IPS-20b (cell line): ENCODE results near the gene FGF23.

Source experiments
- H3K27ac ChIP-seq: one replicate; pipeline ENCODE4 v1.5.1; 2013; ENCODE audit warnings: low read length
- H3K27me3 ChIP-seq: 2 replicates; pipeline ENCODE4 v1.6.1; 2013; ENCODE audit warnings: mild to moderate bottlenecking, low read length, inconsistent platforms; ENCODE audit not compliant: insufficient read depth
- H3K36me3 ChIP-seq: 2 replicates; pipeline ENCODE4 v1.6.1; 2013; ENCODE audit warnings: low read depth, mild to moderate bottlenecking, inconsistent platforms, low read length, moderate library complexity; ENCODE audit not compliant: insufficient read depth
- H3K4me1 ChIP-seq: 2 replicates; pipeline ENCODE4 v1.6.1; 2013; ENCODE audit warnings: mild to moderate bottlenecking, control low read depth, inconsistent platforms, low read length, moderate library complexity; ENCODE audit not compliant: insufficient read depth
- H3K4me3 ChIP-seq: 2 replicates; pipeline ENCODE4 v1.5.1; 2013; ENCODE audit warnings: mild to moderate bottlenecking, low read length, inconsistent platforms
- H3K9ac ChIP-seq: 2 replicates; pipeline ENCODE4 v1.6.1; 2013; ENCODE audit warnings: low read depth, mild to moderate bottlenecking, inconsistent platforms, low read length, moderate library complexity
- H3K9me3 ChIP-seq: 2 replicates; pipeline ENCODE4 v1.6.1; 2013; ENCODE audit warnings: mild to moderate bottlenecking, low read depth, low read length, inconsistent platforms; ENCODE audit not compliant: insufficient read depth

The FGF23 gene

DNA sequence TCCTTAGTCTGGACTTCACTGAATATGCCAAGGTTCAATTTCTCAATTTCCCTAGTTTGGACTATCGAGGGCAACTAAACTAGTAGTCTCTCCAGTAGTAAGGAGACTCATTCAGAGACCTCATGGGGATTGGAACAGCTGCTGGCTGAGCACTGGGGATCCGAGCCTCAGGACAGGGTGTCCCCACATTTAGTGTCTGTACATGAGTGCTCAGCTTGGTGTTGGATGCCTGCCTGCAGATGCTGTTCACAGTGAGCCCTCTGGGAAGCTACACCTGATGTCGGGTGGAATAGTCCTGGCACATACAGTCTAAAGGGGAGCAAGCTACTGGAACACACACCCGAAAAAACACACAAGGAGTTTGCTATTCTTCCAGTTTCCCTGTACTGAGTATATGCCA, 820 bp upstream of the FGF23 start:
- Histone ChIP-seq H3K9ac (no peak overlapping the region), H3K4me1 (no peaks in the 10 kb centered on the region), H3K9me3 (no peaks in the 10 kb centered on the region), H3K36me3 (no peaks in the 10 kb centered on the region), H3K27me3 (no peaks in the 10 kb centered on the region), H3K4me3 (no peak overlapping the region), H3K27ac (no peak overlapping the region)

DNA sequence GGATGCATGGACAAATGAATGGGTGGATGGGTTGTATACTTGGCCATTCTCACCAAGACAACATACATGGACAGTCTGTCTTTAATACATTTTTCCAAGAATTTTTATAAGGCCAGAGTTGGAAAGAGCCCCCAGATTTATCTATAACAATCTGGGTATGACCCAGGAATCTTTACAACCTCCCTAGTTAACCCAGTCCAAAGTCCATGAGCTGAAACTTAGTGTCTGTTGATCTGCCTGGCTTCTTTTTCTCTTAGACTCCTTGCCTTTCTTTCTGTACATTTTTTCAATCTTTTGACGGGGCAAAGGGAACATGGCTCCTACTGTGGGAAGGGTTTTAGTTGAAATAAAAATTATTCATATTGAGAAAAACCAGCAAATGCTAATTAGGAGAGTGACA, 740 bp downstream of the FGF23 start:
- no peaks in the 10 kb centered on the region for H3K9me3 ChIP-seq
- H3K4me1 ChIP-seq, result no peaks in the 10 kb centered on the region
- peak overlapping the region; percentile 44; the same call in 1 of the 2 replicates for H3K4me3 ChIP-seq
- no peaks in the 10 kb centered on the region for H3K27me3 ChIP-seq
- no peak overlapping the region for H3K9ac ChIP-seq
- no peak overlapping the region for H3K27ac ChIP-seq
- H3K36me3 ChIP-seq, result no peaks in the 10 kb centered on the region

DNA sequence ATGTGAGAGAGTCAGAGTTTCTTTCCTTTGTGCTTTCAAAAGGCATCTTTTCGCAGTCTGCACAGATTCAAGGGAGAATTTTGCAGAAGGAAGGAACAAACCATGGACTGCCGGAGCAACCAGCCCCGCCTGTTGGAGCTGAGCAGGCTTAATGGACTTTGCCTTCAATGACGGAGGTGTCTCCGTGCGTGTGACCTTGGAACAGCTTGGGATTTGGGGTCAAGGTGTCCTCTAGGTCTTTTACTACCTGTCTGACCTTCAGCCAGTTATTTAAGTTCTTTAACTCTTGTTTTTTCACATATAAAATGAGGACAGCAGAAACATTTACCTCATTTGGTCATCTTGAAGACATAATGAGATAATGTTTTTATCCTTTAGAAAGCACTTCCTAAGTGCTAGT, 4.1 kb downstream of the FGF23 start:
- no peak overlapping the region for H3K9ac ChIP-seq
- H3K9me3 ChIP-seq, result no peaks in the 10 kb centered on the region
- no peak overlapping the region for H3K27ac ChIP-seq
- no peak overlapping the region for H3K4me3 ChIP-seq
- no peaks in the 10 kb centered on the region for H3K36me3 ChIP-seq
- no peaks in the 10 kb centered on the region for H3K27me3 ChIP-seq
- H3K4me1 ChIP-seq, result no peaks in the 10 kb centered on the region

DNA sequence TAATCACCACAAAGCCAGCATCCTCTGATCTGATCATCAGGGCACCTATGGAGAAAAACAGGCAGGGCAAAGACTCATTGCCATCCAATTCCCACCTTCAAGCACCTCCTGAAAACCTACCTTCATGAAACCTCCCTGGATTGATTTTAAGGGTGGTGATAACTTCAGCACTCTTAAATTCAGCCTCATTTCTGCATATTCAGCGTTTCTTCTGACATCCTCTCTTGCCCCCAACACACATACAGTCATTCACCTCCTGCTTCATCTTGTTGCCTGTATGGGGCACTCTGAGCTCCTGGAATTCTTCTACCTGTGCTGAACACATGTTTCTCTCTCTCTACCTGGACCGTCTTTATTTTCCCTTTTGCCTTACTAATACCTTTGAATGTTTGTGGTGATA, 6.9 kb downstream of the FGF23 start:
- Histone ChIP-seq H3K27me3 (no peaks in the 10 kb centered on the region), H3K9me3 (no peaks in the 10 kb centered on the region)

DNA sequence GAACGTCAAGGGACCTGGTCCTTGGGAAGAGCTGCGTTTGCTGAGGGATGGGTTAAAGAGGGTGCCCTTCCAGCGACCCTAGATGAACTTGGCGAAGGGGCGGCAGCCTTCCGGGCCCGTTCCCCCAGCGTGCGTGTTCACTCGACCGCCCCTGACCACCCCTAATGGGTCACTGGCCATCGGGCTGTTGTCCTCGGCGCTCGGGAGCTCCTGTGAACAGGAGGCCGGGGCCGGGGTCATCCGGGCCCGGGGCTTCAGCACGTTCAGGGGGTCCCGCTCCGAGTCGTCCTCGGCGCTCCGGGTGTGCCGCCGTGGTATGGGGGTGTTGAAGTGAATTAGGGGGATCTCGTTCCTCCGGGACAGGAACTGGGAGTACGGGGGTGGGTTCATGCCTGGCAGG, 9.2 kb downstream of the FGF23 start:
- Histone ChIP-seq H3K9me3 (no peaks in the 10 kb centered on the region), H3K27ac (no peak overlapping the region), H3K27me3 (no peaks in the 10 kb centered on the region)

More for the DNA sequence above, 6.9 kb downstream of the FGF23 start:
- H3K27ac ChIP-seq, result no peak overlapping the region
- H3K9ac ChIP-seq, result no peak overlapping the region
- H3K4me3 ChIP-seq, result no peak overlapping the region
- no peaks in the 10 kb centered on the region for H3K36me3 ChIP-seq
- no peaks in the 10 kb centered on the region for H3K4me1 ChIP-seq

DNA sequence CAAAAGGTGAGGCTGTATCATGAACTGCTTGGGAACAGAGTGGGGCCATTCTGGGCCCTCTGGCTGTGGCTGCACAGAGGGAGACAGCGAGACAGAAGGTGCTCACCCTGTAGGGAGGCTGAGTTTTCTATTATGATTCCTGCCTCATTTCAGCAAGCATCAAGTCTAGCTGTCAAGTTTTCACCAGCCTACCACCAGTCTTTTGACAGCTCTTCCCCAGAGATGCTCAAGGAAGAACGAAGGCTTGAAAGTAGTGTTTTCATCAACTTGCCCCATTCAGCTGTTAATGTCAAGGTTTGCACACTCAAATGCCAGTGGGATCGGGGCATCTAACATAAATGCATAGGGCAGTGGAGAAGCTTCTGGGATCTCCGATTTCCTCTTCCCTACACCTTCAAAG, 10.0 kb downstream of the FGF23 start:
- no peaks in the 10 kb centered on the region for H3K36me3 ChIP-seq
- H3K27me3 ChIP-seq, result no peaks in the 10 kb centered on the region
- no peaks in the 10 kb centered on the region for H3K4me1 ChIP-seq
- no peak overlapping the region for H3K27ac ChIP-seq
- no peak overlapping the region for H3K9ac ChIP-seq
- no peak overlapping the region for H3K4me3 ChIP-seq
- H3K9me3 ChIP-seq, result no peaks in the 10 kb centered on the region

More for the DNA sequence above, 9.2 kb downstream of the FGF23 start:
- Histone ChIP-seq H3K4me1 (no peaks in the 10 kb centered on the region), H3K36me3 (no peaks in the 10 kb centered on the region), H3K4me3 (no peak overlapping the region), H3K9ac (no peak overlapping the region)

DNA sequence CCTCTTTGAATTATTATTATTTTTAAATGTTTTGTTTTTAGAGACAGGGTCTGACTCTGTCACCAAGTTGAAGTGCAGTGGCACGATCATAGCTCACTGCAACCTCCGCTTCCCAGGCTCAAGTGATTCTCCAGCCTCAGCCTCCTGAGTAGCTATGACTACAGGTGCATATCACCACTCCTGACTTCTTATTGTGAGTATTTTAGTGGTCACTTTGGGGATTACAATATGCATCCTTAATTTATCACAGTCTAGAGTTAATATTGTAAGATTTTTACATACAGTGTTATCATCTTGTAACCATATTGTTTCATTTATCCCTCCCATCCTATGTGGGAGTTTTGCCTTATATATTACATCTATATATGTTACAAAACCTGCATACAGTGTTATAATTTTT, 13.4 kb downstream of the FGF23 start:
- no peaks in the 10 kb centered on the region for H3K4me1 ChIP-seq
- H3K27ac ChIP-seq, result no peak overlapping the region
- H3K9ac ChIP-seq, result no peak overlapping the region
- no peaks in the 10 kb centered on the region for H3K36me3 ChIP-seq
- no peak overlapping the region for H3K4me3 ChIP-seq
- H3K9me3 ChIP-seq, result no peaks in the 10 kb centered on the region
- no peaks in the 10 kb centered on the region for H3K27me3 ChIP-seq

DNA sequence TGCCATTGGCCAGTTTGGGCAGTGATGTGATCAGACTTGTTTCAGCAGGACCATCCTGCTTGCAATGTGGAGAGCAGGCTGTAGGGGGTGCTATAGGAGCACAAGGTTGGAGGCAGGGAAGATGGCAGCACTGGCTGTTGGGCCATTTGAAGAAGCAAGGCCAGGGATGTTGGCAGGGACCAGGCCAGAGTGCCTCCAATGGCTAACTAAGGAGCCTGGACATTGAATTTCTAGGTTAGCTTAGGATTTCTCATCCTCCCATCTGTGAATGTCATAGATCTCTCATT, 23.5 kb downstream of the FGF23 start:
- H3K9me3 ChIP-seq, result peaks cover 4% of the 10 kb centered on the region; the same call in 1 of the 2 replicates

DNA sequence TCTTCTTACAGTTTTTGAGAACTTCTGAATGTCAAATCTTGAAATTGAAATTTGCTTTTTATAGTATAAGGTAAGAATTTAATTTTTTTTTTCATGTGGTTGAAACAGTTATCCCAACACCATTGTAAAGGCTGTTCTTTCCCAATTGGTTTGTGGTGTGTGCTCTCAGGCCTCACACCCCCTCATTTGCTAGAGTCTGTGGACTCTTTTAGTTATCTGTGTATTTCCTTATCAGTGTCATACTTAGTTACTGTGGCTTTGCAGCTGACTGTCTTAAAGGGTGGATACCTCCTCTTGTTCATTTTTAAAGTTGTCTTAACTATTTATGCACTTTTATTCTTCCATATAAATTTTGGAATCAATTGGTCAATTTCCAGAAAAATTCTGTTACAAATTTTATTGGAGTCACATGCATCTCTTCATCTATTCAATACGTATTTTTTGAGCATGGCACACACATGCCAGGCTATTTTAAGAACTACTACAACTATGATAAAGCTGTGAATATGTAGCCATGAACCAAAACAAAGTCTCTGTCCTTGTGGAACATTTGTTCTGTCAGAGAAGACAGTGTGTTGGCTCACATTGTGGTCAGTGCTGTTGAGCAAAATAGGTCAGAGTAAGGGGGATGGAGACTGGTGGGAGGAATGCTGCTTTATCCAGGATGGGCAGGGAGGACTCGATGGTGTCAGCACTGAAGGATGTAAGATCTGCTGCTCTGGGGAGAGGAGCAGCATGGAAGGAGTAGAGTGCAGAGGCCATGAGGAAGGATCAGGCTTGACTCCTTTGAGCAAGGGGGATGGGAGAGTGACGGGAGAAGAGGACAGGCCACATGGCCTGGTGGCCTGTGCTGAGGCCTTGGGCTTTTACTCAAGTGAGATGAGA, 24.1 kb downstream of the FGF23 start:
- Histone ChIP-seq H3K9ac (no peak overlapping the region), H3K36me3 (peaks cover 36% of the 10 kb centered on the region), H3K9me3 (peaks cover 4% of the 10 kb centered on the region; the same call in 1 of the 2 replicates), H3K4me3 (no peak overlapping the region), H3K27me3 (no peaks in the 10 kb centered on the region), H3K27ac (no peak overlapping the region), H3K4me1 (no peaks in the 10 kb centered on the region)

More for the DNA sequence above, 23.5 kb downstream of the FGF23 start:
- no peaks in the 10 kb centered on the region for H3K27me3 ChIP-seq
- H3K4me3 ChIP-seq, result no peak overlapping the region
- H3K4me1 ChIP-seq, result no peaks in the 10 kb centered on the region
- no peak overlapping the region for H3K27ac ChIP-seq
- peaks cover 32% of the 10 kb centered on the region for H3K36me3 ChIP-seq
- H3K9ac ChIP-seq, result no peak overlapping the region

DNA sequence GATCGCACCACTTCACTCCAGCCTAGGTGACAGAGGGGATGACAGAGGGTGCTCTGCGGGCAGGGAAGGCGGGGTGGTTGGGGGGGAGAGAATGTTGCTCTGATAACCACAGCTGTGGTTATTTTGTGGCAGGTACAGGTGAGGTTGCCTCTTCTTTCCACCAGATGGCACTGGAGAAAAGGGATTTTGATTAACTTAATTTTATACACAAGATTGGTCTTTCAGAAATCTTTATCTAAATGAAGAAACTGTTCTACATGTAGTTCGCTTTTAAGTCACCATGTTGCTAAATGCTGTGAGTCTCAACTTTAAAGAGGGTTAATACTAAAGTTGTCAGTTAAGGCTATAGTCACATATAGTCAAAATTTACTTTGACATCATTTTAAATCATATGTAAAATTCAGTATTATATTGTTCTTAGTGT, 25.7 kb downstream of the FGF23 start:
- peaks cover 49% of the 10 kb centered on the region for H3K36me3 ChIP-seq
- no peak overlapping the region for H3K4me3 ChIP-seq
- H3K9me3 ChIP-seq, result 0 out of 2 replicates have a peak, but pooled peaks cover under 1% of the 10 kb centered on the region
- no peak overlapping the region for H3K9ac ChIP-seq
- no peaks in the 10 kb centered on the region for H3K4me1 ChIP-seq
- H3K27me3 ChIP-seq, result no peaks in the 10 kb centered on the region
- H3K27ac ChIP-seq, result no peak overlapping the region

DNA sequence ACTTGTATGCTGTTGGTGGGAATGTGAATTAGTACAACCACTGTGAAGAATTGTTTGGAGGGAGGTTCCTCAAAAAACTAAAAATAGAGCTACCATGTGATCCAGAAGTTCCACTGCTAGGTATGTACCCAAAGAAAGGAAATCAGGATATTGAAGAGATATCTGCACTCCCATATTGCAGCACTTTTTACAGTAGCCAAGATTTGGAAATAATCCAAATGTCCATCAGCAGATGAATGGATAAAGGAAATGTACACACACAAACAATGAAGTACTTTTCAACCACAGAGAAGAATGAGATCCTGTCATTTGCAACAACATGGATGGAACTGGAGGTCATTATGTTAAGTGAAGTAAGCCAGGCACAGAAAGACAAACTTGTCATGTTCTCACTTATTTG, 32.6 kb downstream of the FGF23 start:
- Histone ChIP-seq H3K27me3 (no peaks in the 10 kb centered on the region), H3K4me1 (no peaks in the 10 kb centered on the region), H3K4me3 (no peak overlapping the region), H3K36me3 (peaks cover 40% of the 10 kb centered on the region), H3K27ac (no peak overlapping the region), H3K9ac (no peak overlapping the region), H3K9me3 (no peaks in the 10 kb centered on the region)

DNA sequence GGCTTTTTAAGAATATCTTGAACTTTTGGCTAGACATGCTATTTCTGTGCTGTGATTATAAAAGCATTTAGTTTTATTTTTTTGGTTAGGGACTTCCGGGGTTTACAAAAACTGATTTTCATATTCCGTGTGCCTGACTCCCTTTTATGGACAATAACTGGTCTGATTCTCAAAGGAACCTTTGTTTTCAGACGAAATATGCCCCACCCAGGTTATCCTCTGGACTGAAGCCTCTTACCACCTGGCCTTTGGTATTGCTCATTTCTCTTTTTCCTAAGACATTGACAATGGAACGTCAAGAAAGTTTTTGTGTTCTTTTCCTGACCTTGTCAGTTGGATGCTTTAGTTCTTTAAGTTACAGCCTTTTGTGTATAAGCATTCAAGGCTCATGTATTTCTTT, 47.7 kb downstream of the FGF23 start:
- Histone ChIP-seq H3K36me3 (peaks cover 47% of the 10 kb centered on the region), H3K27ac (no peak overlapping the region), H3K27me3 (no peaks in the 10 kb centered on the region), H3K4me1 (no peaks in the 10 kb centered on the region), H3K9ac (no peak overlapping the region), H3K4me3 (no peak overlapping the region), H3K9me3 (no peaks in the 10 kb centered on the region)
